Panc1 (cell line): ENCODE measurements around the gene ATP5F1E. TPM values are rescaled to one million over a fixed set of nuclear protein-coding genes. Genes with fewer than 3 reads are reported as not detected.
A peak's percentile ranks its signal among the peaks of the same experiment; 100 is the strongest.
"Not testable (repeated sequence)": the region's sequence is repeated elsewhere in the genome, so short reads cannot be mapped to it uniquely, and the experiment has no call there.

ENCODE experiments used
- ATAC-seq: fragments of 200-7000 bp; cut with Tn5 transposase; 2 replicates; pipeline ENCODE4 v1.9.1; 2020; ENCODE audit warnings: mild to moderate bottlenecking, moderate library complexity
- BruUV-seq: library from RNA; stranded (reverse); fragments of 400-500 nt; replicated peaks from 2 replicates; lab custom pipeline; 2021; lab: Mats Ljungman, UMichigan
- CTCF ChIA-PET: fragments of 300-600 bp; sonication (Branson Sonifier 250); formaldehyde crosslinking; loops from one replicate; lab custom pipeline; 2022; ENCODE audit warnings: antibody characterized with exemption; lab: Charles Lee
- POLR2A ChIA-PET: fragments of 300-600 bp; sonication (Branson Sonifier 250); formaldehyde crosslinking; loops from one replicate; lab custom pipeline; 2022; ENCODE audit warnings: antibody characterized with exemption; lab: Charles Lee
- DNase-seq: peaks from one replicate; pipeline ENCODE4 v3.0.0-alpha.2; 2010; ENCODE audit warnings: low read depth, low spot score
- H3K27ac ChIP-seq: 2 replicates; pipeline ENCODE4 v1.5.1; 2011; ENCODE audit warnings: mild to moderate bottlenecking, low read length, inconsistent platforms
- H3K27me3 ChIP-seq: fragments of 200-500 bp; sonication (Bioruptor generic); 2 replicates; pipeline ENCODE4 v1.6.0; 2014; ENCODE audit warnings: low read length, inconsistent platforms; ENCODE audit not compliant: control insufficient read depth, insufficient read depth
- H3K36me3 ChIP-seq: fragments of 200-500 bp; sonication (Bioruptor generic); 2 replicates; pipeline ENCODE4 v1.5.1; 2014; ENCODE audit warnings: inconsistent platforms, mild to moderate bottlenecking, low read length, moderate library complexity; ENCODE audit not compliant: control insufficient read depth, insufficient read depth
- H3K4me1 ChIP-seq: 2 replicates; pipeline ENCODE4 v1.5.1; 2011; ENCODE audit warnings: inconsistent platforms, mild to moderate bottlenecking, low read length, moderate library complexity; ENCODE audit not compliant: control insufficient read depth, insufficient read depth
- H3K4me3 ChIP-seq, 2 experiments: 2 replicates each; pipeline ENCODE4 v1.5.1; 2011 to 2012; ENCODE audit warnings: low read depth in 2 of 2, low read length in 2 of 2, mild to moderate bottlenecking in 2 of 2, inconsistent platforms in 1 of 2, moderate library complexity in 1 of 2
- H3K9me3 ChIP-seq: fragments of 200-500 bp; sonication (Bioruptor generic); 2 replicates; pipeline ENCODE4 v1.5.1; 2014; ENCODE audit warnings: low read depth, mild to moderate bottlenecking, inconsistent platforms, low read length, moderate library complexity; ENCODE audit not compliant: control insufficient read depth, insufficient read depth
- POLR2AphosphoS5 ChIP-seq: IDR thresholded peaks from 2 replicates; pipeline ENCODE4 v1.6.1; 2012; ENCODE audit warnings: mild to moderate bottlenecking, low read depth, low read length, moderate library complexity
- SIN3A ChIP-seq: IDR thresholded peaks from 2 replicates; pipeline ENCODE4 v1.6.1; 2012; ENCODE audit warnings: low read depth, mild to moderate bottlenecking, low read length, moderate library complexity, borderline replicate concordance; ENCODE audit not compliant: insufficient read depth
- TCF7L2 ChIP-seq: IDR thresholded peaks from 2 replicates; pipeline ENCODE4 v1.6.1; 2011; ENCODE audit warnings: mild to moderate bottlenecking, low read depth, low read length, inconsistent platforms
- in situ Hi-C: cut with HindIII; loops from 2 replicates; pipeline ENCODE4 v1.10.0; 2016; ENCODE audit warnings: low sequenced_read_pairs, low pct_unique_long_range_greater_than_20kb
- intact Hi-C: fragments of 100-400 bp; cut with micrococcal nuclease; formaldehyde crosslinking; loops from one replicate; pipeline ENCODE4 v1.10.0; 2022; ENCODE audit not compliant: unreplicated experiment
- total RNA-seq: library from RNA; stranded (reverse); gene quantifications from one replicate; pipeline ENCODE4 v1.2.1, GENCODE V29; 2021; ENCODE audit not compliant: unreplicated experiment
- TF ChIP-seq, protein P1 (sequence below), 2 experiments: IDR thresholded peaks; 2 replicates each; pipeline ENCODE4 v1.6.1; 2011 to 2012; ENCODE audit warnings: low read depth in 2 of 2, control low read depth in 1 of 2, low read length in 1 of 2, mild to moderate bottlenecking in 1 of 2, moderate library complexity in 1 of 2; ENCODE audit not compliant: insufficient read depth in 1 of 2
- TF ChIP-seq, protein P2 (sequence below): fragments of 450-650 bp; IDR thresholded peaks from 2 replicates; pipeline ENCODE4 v1.5.1; 2017; ENCODE audit warnings: mild to moderate bottlenecking

The ATP5F1E gene
- total RNA-seq, 1 experiment from 2014 or later = 90.6 TPM

DNA sequence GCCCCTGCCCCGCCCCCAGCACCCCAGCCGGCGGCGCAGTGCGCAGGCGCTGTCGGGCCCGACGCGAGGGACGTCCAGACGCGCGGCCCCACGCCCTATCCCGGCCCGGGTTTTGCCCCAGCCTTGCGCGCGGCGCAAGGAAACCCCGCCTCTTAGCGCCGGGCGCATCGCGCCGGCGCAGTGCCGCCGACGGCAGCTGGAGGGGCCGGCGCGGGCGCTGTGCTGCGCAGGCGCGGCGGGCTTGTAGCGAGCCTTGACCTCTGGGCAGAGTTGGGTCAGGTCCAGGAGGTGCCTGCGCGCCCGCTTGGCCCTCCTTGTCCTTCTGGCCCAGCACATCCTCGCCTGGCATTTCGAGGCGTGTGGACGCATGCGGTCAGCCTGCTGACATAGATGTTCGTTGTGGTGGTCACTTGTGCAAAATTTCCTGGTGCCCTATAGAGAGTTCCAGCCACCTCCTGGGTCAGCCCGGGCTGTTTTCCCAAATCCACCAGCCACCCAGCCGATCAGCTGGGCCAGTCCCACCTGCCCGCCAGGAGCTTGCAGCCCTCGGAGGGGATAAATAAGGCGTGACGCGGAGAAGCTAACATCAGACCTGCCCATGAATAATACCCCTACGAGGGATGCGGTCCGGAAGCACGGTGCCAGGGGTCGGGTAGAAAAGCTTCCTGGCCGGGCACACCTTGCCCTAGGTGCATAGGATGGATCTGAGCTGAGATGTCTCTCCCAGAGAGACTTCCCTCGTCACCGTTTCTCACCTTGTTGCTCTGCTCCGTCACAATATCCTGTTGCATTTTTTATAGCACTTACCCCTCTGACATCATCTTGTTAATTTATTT is 10.9 kb upstream of the ATP5F1E start:
- ChIA-PET POLR2A (interaction anchor here (2.1 kb wide), 1 partner anchor 11 kb away, joined by 8 read pairs; the partner anchor contains the start of gene ATP5F1E), CTCF (no interaction called here)
- H3K9me3 ChIP-seq = no peaks in the 10 kb centered on the region
- H3K27me3 ChIP-seq = no peaks in the 10 kb centered on the region
- H3K27ac ChIP-seq = peak overlapping the region; percentile 97
- ATAC-seq (peak; percentile 99), DNase-seq (peak; percentile 64)
- intact Hi-C loops (no loop called here), in situ Hi-C loops (no loop called here)
- TF ChIP-seq, protein P1, sequence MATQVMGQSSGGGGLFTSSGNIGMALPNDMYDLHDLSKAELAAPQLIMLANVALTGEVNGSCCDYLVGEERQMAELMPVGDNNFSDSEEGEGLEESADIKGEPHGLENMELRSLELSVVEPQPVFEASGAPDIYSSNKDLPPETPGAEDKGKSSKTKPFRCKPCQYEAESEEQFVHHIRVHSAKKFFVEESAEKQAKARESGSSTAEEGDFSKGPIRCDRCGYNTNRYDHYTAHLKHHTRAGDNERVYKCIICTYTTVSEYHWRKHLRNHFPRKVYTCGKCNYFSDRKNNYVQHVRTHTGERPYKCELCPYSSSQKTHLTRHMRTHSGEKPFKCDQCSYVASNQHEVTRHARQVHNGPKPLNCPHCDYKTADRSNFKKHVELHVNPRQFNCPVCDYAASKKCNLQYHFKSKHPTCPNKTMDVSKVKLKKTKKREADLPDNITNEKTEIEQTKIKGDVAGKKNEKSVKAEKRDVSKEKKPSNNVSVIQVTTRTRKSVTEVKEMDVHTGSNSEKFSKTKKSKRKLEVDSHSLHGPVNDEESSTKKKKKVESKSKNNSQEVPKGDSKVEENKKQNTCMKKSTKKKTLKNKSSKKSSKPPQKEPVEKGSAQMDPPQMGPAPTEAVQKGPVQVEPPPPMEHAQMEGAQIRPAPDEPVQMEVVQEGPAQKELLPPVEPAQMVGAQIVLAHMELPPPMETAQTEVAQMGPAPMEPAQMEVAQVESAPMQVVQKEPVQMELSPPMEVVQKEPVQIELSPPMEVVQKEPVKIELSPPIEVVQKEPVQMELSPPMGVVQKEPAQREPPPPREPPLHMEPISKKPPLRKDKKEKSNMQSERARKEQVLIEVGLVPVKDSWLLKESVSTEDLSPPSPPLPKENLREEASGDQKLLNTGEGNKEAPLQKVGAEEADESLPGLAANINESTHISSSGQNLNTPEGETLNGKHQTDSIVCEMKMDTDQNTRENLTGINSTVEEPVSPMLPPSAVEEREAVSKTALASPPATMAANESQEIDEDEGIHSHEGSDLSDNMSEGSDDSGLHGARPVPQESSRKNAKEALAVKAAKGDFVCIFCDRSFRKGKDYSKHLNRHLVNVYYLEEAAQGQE (IDR thresholded peaks at IDR 0.05; ENCODE audit: insufficient read depth in 1 of 2, low read depth in 2 of 2, low read length in 1 of 2) = 0 out of 4 replicates have a peak, but pooled peaks of 1 of the 2 experiments have one; percentile 39
- peak; percentile 71; the same call in 1 of the 2 replicates for TF ChIP-seq POLR2AphosphoS5
- TF ChIP-seq, protein P2, sequence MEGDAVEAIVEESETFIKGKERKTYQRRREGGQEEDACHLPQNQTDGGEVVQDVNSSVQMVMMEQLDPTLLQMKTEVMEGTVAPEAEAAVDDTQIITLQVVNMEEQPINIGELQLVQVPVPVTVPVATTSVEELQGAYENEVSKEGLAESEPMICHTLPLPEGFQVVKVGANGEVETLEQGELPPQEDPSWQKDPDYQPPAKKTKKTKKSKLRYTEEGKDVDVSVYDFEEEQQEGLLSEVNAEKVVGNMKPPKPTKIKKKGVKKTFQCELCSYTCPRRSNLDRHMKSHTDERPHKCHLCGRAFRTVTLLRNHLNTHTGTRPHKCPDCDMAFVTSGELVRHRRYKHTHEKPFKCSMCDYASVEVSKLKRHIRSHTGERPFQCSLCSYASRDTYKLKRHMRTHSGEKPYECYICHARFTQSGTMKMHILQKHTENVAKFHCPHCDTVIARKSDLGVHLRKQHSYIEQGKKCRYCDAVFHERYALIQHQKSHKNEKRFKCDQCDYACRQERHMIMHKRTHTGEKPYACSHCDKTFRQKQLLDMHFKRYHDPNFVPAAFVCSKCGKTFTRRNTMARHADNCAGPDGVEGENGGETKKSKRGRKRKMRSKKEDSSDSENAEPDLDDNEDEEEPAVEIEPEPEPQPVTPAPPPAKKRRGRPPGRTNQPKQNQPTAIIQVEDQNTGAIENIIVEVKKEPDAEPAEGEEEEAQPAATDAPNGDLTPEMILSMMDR = no peak
- no TSS peak for BruUV-seq
- H3K4me1 ChIP-seq = peaks cover 28% of the 10 kb centered on the region
- peak overlapping the region; percentile 76 to 86 for H3K4me3 ChIP-seq
- peaks cover 7% of the 10 kb centered on the region for H3K36me3 ChIP-seq

DNA sequence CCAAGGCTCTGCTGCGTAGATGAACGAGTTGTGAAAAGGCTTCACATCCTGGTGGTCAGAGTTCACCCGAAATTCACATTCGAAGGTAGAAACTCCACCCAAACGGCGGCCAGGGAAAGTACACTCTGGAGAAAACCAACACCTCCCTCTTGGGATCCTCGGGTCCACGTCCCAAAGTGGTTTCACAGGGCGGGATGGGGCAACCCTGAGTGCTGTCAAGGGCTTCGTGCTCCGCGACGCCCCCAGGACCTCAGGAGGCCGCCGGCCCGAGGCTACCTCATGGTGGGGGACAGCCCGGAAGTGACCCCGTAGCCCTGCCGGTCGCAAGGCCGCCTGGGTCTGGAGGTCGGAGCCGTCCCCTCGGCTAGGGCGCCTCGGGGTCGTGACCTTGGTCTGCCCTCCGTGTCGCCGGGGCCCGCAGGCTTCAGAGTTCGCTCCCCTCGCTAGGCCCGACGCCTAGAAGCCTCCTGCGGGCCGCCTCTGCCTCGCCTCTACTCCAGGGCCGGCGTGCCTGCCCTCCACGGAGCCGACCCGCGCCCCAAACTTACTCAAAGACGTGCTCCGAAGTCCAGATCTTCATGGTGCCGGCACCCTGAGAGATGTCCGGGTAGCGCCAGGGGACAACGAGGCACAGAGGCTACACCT is 10.1 kb upstream of the ATP5F1E start, which contains the start of gene PRELID3B:
PRELID3B (minus strand) TSS at position 636 of the 645 bp plus-strand sequence; CDS start at position 580, 56 bp downstream.
- ChIA-PET POLR2A (interaction anchor here (2.1 kb wide), 1 partner anchor 10 kb away, joined by 8 read pairs; the partner anchor contains the start of gene ATP5F1E), CTCF (no interaction called here)
- ATAC-seq = peak; percentile 77
- no peak for DNase-seq
- Histone ChIP-seq H3K27me3 (no peaks in the 10 kb centered on the region), H3K9me3 (no peaks in the 10 kb centered on the region), H3K4me1 (peaks cover 28% of the 10 kb centered on the region), H3K36me3 (peaks cover 15% of the 10 kb centered on the region), H3K27ac (peak within 1 kb of the TSS; percentile 97), H3K4me3 (peak within 1 kb of the TSS; percentile 76 to 86)
- no TSS peak for BruUV-seq
- TF ChIP-seq SIN3A (0 out of 2 replicates have a peak, but pooled peaks have one; percentile 64), TCF7L2 (no peak)
- intact Hi-C loops = no loop called here
- in situ Hi-C loops = no loop called here

DNA sequence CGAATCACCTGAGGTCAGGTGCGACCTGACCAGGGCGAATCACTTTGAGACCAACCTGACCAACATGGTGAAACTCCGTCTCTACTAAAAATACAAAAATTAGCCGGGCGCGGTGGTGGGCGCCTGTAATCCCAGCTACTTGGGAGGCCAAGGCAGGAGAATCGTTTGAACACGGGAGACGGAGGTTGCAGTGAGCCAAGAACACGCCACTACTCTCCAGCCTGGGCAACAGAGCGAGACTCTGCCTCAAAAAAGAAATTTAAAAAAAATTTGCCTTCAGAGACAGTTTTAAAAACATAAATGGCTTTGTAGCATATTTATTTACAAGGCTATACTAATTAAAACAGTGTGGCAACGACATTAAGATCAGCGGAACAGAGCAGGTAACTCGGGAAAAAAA is 9.4 kb upstream of the ATP5F1E start:
- CTCF ChIA-PET, H3K27me3 ChIP-seq, DNase-seq, POLR2A ChIA-PET, in situ Hi-C loops, ATAC-seq, intact Hi-C loops, H3K9me3 ChIP-seq: not testable (repeated sequence)
- peak overlapping the region; percentile 97 for H3K27ac ChIP-seq
- peaks cover 28% of the 10 kb centered on the region for H3K4me1 ChIP-seq
- peaks cover 23% of the 10 kb centered on the region for H3K36me3 ChIP-seq
- peak overlapping the region; percentile 76 to 86 for H3K4me3 ChIP-seq
- BruUV-seq = TSS peak; percentile 55
